Gastroesophageal sphincter (tissue), 4 donors: Measurements from ENCODE around the gene GRM4. TPM values are rescaled to one million over a fixed set of nuclear protein-coding genes. Genes with fewer than 3 reads are reported as not detected.

Experiments
- ATAC-seq: fragments of 150-250 bp; one replicate; pipeline ENCODE4 v1.9.1; 2016; ENCODE audit warnings: mild to moderate bottlenecking, moderate library complexity
- H3K27ac ChIP-seq, 4 donors: fragments of 200-600 bp; sonication (generic) in 3 of 4; 1 replicate in 3 of 4; 2 replicates in 1 of 4; pipeline ENCODE4 v1.5.1; 2016 to 2019
- H3K27me3 ChIP-seq: fragments of 200-600 bp; sonication (generic); one replicate; pipeline ENCODE4 v1.5.1; 2019
- H3K36me3 ChIP-seq, 2 donors: fragments of 200-600 bp; sonication (generic); one replicate each; pipeline ENCODE4 v1.5.1; 2019; ENCODE audit warnings: control low read depth in 1 of 2
- H3K4me1 ChIP-seq, 3 donors: fragments of 200-600 bp; sonication (generic); 1 replicate in 2 of 3; 2 replicates in 1 of 3; pipeline ENCODE4 v1.5.1; 2016 to 2019; ENCODE audit warnings: control low read depth in 2 of 3
- H3K4me3 ChIP-seq, 2 donors: fragments of 200-600 bp; sonication (generic); one replicate each; pipeline ENCODE4 v1.5.1; 2019; ENCODE audit warnings: mild to moderate bottlenecking in 1 of 2, moderate library complexity in 1 of 2
- H3K9me3 ChIP-seq, 3 donors: fragments of 200-600 bp; sonication (generic); one replicate each; pipeline ENCODE4 v1.5.1; 2017 to 2019; ENCODE audit warnings: control low read depth in 2 of 3
- EP300 ChIP-seq: sonication (generic); formaldehyde crosslinking; IDR thresholded peaks from one replicate; pipeline ENCODE4 v1.6.1; 2017; ENCODE audit warnings: antibody characterized with exemption, mild to moderate bottlenecking
- POLR2A ChIP-seq, 2 donors: fragments of 450-650 bp; IDR thresholded peaks; one replicate each; pipeline ENCODE4 v1.6.1; 2017; ENCODE audit warnings: antibody characterized with exemption in 2 of 2, mild to moderate bottlenecking in 2 of 2, moderate library complexity in 1 of 2
- POLR2AphosphoS5 ChIP-seq: sonication (generic); formaldehyde crosslinking; IDR thresholded peaks from one replicate; pipeline ENCODE4 v1.6.1; 2017; ENCODE audit warnings: antibody characterized with exemption
- WGBS, 2 donors: methylation state at CpG; one replicate each; pipeline ENCODE4 v1.1.5; 2018; ENCODE audit warnings: low coverage in 1 of 2; 5-methylcytosine and 5-hydroxymethylcytosine counted together
- total RNA-seq, 4 donors: library from RNA; depleted of rRNA; stranded (reverse); fragments of >200 nt; gene quantifications; one replicate each; pipeline ENCODE4 v1.1.0, GENCODE V29; 2016
- TF ChIP-seq, protein P1 (sequence below), 4 experiments: fragments of 200-600 bp in 2 of 4; fragments of 450-650 bp in 2 of 4; sonication (generic) in 1 of 4; IDR thresholded peaks; one replicate each; pipeline ENCODE4 v1.5.1; 2017 to 2019; ENCODE audit warnings: antibody characterized with exemption in 4 of 4, mild to moderate bottlenecking in 2 of 4, moderate library complexity in 2 of 4

Gene GRM4
- total RNA-seq, 4 donors from 2014 or later: not detected

DNA sequence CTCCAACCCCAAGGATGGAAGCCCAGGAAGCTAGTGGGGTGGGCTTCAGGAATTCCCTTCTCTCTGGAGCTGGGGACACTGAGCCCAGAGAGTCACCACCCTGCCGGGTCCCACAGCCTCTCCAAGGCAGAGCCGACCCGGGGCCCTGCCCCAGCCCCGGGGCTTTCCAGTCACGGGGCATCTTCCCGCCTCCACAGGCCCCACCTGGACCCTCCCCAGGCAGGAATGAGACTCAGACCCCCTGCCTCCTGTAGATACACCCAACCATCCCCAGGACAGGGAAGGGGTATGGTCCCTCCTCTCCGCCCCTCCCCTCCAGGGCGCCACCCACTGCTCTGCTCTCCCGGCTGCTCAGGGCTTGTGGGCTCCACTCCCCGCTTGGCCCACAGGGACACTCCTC is 53.3 kb downstream of the GRM4 start:
- no peaks in the 10 kb centered on the region for H3K4me1 ChIP-seq
- no peak for ATAC-seq
- no CpG with 5 or more reads among the region's 10 CpGs for WGBS, 2 donors
- H3K36me3 ChIP-seq: no peaks in the 10 kb centered on the region
- no peak for TF ChIP-seq POLR2A (IDR thresholded peaks at IDR 0.05)
- TF ChIP-seq, protein P1, sequence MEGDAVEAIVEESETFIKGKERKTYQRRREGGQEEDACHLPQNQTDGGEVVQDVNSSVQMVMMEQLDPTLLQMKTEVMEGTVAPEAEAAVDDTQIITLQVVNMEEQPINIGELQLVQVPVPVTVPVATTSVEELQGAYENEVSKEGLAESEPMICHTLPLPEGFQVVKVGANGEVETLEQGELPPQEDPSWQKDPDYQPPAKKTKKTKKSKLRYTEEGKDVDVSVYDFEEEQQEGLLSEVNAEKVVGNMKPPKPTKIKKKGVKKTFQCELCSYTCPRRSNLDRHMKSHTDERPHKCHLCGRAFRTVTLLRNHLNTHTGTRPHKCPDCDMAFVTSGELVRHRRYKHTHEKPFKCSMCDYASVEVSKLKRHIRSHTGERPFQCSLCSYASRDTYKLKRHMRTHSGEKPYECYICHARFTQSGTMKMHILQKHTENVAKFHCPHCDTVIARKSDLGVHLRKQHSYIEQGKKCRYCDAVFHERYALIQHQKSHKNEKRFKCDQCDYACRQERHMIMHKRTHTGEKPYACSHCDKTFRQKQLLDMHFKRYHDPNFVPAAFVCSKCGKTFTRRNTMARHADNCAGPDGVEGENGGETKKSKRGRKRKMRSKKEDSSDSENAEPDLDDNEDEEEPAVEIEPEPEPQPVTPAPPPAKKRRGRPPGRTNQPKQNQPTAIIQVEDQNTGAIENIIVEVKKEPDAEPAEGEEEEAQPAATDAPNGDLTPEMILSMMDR (IDR thresholded peaks at IDR 0.05): no peak
- TF ChIP-seq POLR2AphosphoS5: no peak
- no peak for TF ChIP-seq EP300
- peaks cover 0 to 6% (median 0%) of the 10 kb centered on the region in 3 donors for H3K9me3 ChIP-seq
- no peak overlapping the region for H3K4me3 ChIP-seq
- H3K27me3 ChIP-seq: peaks cover 56% of the 10 kb centered on the region
- H3K27ac ChIP-seq: no peak overlapping the region

DNA sequence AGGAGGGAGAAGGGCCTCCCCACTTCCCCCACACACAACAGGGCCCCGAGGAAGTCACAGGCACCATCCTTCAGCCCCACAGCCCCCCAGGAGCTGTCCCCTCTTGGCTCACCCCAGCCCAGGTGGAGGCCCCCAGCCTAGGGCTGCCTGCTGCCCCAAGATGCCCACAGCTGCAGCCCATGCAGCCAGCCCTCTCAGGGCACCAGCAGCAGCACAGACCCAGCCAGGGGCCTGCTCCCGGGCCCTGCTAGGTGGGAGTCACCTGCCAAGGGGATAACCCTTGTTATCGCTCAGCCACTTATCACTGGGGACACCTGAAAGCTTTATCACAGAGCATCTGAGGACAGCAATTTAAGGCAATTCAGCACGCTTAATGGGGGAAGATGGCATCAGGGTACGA is 55.0 kb downstream of the GRM4 start:
- Histone ChIP-seq H3K9me3 (peaks cover 0 to 6% (median 0%) of the 10 kb centered on the region in 3 donors), H3K27me3 (peaks cover 39% of the 10 kb centered on the region), H3K4me3 (no peak overlapping the region), H3K36me3 (no peaks in the 10 kb centered on the region), H3K4me1 (no peaks in the 10 kb centered on the region), H3K27ac (no peak overlapping the region)
- ATAC-seq: no peak
- WGBS, 2 donors: 70 to 90% methylated on average over 2 of the region's 5 CpGs
- TF ChIP-seq POLR2A (IDR thresholded peaks at IDR 0.05) (no peak), EP300 (no peak), POLR2AphosphoS5 (no peak)
- TF ChIP-seq, protein P1 (IDR thresholded peaks at IDR 0.05): no peak

DNA sequence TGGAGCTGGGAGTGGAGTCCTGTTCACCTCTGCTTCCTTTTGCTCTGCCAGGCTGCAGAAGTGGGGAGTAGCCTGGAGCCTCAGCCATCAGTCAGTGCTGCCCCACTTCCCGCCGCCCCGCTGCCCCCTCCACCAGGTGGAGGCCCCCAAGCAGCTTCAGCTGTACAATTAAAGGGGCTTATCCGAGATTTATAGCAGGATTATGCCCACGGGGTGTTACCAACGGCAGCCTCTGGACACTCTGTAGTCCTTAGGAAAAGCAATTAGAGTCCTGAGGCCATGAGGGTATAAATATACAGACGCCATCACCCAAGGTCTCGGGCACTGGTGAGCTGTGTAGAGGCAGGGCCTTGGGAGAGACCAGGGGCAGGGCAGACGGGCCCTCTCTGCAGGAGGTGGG is 55.4 kb downstream of the GRM4 start:
- TF ChIP-seq POLR2A (IDR thresholded peaks at IDR 0.05) (no peak), POLR2AphosphoS5 (no peak)
- no peak overlapping the region for H3K27ac ChIP-seq
- H3K4me1 ChIP-seq: no peaks in the 10 kb centered on the region
- no peak for ATAC-seq
- H3K9me3 ChIP-seq: peaks cover 0 to 6% (median 0%) of the 10 kb centered on the region in 3 donors
- WGBS, 2 donors: 100% methylated on average over 1 of the region's 9 CpGs; no CpG with 5 or more reads in 1 of the 2 donors
- peaks cover 35% of the 10 kb centered on the region for H3K27me3 ChIP-seq
- no peaks in the 10 kb centered on the region for H3K36me3 ChIP-seq
- no peak overlapping the region for H3K4me3 ChIP-seq

DNA sequence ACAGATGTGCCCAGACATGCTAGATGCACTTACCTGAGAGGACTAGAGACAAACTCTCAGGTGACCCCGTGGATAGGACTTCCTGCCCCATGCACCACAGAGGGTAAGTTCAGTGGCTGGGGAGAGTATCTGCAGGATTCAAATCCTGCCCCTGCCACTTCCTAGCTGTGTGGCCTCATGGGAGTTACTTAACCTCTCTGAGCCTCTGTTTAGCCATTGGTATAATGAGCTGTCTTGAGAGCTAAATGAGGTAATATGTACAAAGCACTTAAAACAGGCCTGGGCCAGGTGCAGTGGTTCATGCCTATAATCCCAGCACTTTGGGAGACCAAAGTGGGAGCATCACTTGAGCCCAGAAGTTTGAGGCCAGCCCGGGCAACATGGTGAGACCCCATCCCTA is 59.3 kb downstream of the GRM4 start:
- Histone ChIP-seq H3K4me3 (no peak overlapping the region), H3K36me3 (no peaks in the 10 kb centered on the region), H3K27me3 (peaks cover 8% of the 10 kb centered on the region), H3K27ac (no peak overlapping the region), H3K9me3 (no peaks in the 10 kb centered on the region), H3K4me1 (no peaks in the 10 kb centered on the region)
- TF ChIP-seq, protein P1 (IDR thresholded peaks at IDR 0.05): no peak
- TF ChIP-seq POLR2A (IDR thresholded peaks at IDR 0.05) (no peak), POLR2AphosphoS5 (no peak), EP300 (no peak)
- no peak for ATAC-seq
- WGBS, 2 donors: 86% methylated on average over 1 of the region's 2 CpGs; no CpG with 5 or more reads in 1 of the 2 donors

DNA sequence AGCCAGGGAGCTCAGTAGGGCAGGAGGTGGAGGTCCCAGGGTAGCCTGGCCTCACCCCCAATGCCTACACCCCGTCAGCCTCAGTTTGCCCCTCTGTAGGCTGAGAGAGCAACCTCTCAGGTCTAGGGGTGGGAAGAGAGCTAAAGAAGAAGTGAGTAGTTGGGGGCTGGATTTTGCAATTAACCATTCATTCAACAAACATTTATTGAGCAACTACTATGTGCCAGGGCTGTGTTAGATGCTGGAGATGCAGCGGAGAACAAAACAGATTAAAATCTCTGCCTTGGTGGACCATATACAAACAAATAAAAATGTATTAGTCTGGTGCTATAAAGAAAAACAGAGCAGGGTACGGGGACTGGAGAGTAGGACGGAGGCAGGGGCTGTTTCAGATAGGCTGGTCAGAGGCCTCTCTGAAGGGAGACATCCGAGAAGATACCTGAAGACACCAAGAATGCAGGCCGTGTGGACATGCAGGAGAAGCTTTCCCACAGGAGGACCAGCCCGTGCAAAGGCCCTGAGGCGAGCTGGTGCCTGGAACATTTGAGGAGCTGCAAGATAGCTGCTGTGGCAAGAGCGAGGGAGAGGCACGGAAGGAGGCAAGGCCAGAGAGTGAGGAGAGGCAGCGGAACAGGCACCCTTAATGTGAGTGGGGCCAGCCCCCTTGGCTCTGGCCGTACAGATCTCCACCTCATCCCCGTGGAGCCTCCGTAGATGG is 60.3 kb downstream of the GRM4 start:
- H3K4me1 ChIP-seq: no peaks in the 10 kb centered on the region
- no peaks in the 10 kb centered on the region for H3K36me3 ChIP-seq
- TF ChIP-seq EP300 (no peak), POLR2AphosphoS5 (no peak), POLR2A (IDR thresholded peaks at IDR 0.05) (no peak)
- TF ChIP-seq, protein P1 (IDR thresholded peaks at IDR 0.05): no peak
- no peak overlapping the region for H3K27ac ChIP-seq
- H3K9me3 ChIP-seq: no peaks in the 10 kb centered on the region
- no peak overlapping the region for H3K4me3 ChIP-seq
- H3K27me3 ChIP-seq: peaks cover 8% of the 10 kb centered on the region
- WGBS, 2 donors: 77 to 86% methylated on average over 6 to 11 of the region's 14 CpGs
- ATAC-seq: no peak
